BJ (cell line): Measurements from ENCODE around the gene SLC38A8. TPM values are rescaled to one million over a fixed set of nuclear protein-coding genes. Genes with fewer than 3 reads are reported as not detected.
A peak's percentile ranks its signal among the peaks of the same experiment; 100 is the strongest.

Source experiments
- CTCF ChIA-PET: fragments of 350-600 bp; formaldehyde crosslinking; extraction: SDS; loops from one replicate; lab custom pipeline; 2021; ENCODE audit warnings: antibody characterized with exemption, inconsistent platforms; lab: Yijun Ruan, JAX
- POLR2A ChIA-PET: fragments of 300-600 bp; sonication (Branson Sonifier 250); formaldehyde crosslinking; extraction: SDS; loops from one replicate; lab custom pipeline; 2021; ENCODE audit warnings: antibody characterized with exemption; lab: Charles Lee
- DNase-seq: peaks from one replicate; pipeline ENCODE4 v3.0.0-alpha.2; 2011; ENCODE audit warnings: low read depth
- H3K27me3 ChIP-seq: 2 replicates; pipeline ENCODE4 v1.6.0; 2011; ENCODE audit warnings: low read length; ENCODE audit not compliant: control insufficient read depth, insufficient read depth
- H3K36me3 ChIP-seq: 2 replicates; pipeline ENCODE4 v1.5.1; 2011; ENCODE audit warnings: low read length; ENCODE audit not compliant: control insufficient read depth, insufficient read depth
- H3K4me3 ChIP-seq: 2 replicates; pipeline ENCODE4 v1.5.1; 2011; ENCODE audit warnings: low read depth, mild to moderate bottlenecking, control low read depth, low read length
- polyA plus RNA-seq: library from polyadenylated mRNA; depleted of rRNA; stranded (reverse); fragments of >200 nt; gene quantifications from 2 replicates; pipeline ENCODE4 v1.2.3, GENCODE V29; 2011
- TF ChIP-seq, protein P1 (sequence below): IDR thresholded peaks from 2 replicates; pipeline ENCODE4 v1.5.1; 2011; ENCODE audit warnings: low read depth, mild to moderate bottlenecking, control low read depth, inconsistent platforms, low read length, moderate library complexity; ENCODE audit not compliant: insufficient read depth

Gene SLC38A8
- polyA plus RNA-seq, 1 experiment = not detected

DNA sequence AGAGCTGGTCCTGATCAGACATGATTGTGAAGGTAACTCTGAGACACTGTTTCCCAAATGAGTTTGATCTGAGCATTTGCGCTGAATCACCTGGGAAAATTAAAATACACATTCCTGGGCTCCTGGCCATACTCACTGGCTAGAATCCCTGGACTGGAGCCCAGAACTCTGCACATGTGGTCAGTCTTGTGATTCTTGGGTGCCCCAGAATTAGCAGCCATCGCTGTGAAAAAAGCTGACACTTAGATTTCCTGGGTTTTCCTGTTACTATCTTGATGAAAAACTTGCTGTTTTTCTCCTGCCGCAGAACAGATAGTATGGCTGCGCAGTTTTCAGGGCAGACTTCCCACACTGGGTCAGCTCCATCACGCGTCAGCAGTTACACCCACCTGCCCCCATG lies 50.0 kb downstream of the SLC38A8 start:
- H3K27me3 ChIP-seq = peaks cover 11% of the 10 kb centered on the region
- ChIA-PET CTCF (interaction anchor here (1.5 kb wide), 1 partner anchor 9 kb away, joined by 3 read pairs; no protein-coding TSS in a partner anchor), POLR2A (interaction anchor here (0.6 kb wide), 1 partner anchor 575 kb away, joined by 3 read pairs; no protein-coding TSS in a partner anchor)
- TF ChIP-seq, protein P1, sequence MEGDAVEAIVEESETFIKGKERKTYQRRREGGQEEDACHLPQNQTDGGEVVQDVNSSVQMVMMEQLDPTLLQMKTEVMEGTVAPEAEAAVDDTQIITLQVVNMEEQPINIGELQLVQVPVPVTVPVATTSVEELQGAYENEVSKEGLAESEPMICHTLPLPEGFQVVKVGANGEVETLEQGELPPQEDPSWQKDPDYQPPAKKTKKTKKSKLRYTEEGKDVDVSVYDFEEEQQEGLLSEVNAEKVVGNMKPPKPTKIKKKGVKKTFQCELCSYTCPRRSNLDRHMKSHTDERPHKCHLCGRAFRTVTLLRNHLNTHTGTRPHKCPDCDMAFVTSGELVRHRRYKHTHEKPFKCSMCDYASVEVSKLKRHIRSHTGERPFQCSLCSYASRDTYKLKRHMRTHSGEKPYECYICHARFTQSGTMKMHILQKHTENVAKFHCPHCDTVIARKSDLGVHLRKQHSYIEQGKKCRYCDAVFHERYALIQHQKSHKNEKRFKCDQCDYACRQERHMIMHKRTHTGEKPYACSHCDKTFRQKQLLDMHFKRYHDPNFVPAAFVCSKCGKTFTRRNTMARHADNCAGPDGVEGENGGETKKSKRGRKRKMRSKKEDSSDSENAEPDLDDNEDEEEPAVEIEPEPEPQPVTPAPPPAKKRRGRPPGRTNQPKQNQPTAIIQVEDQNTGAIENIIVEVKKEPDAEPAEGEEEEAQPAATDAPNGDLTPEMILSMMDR = no peak
- peak; percentile 4 for DNase-seq
- no peak overlapping the region for H3K4me3 ChIP-seq
- H3K36me3 ChIP-seq = no peaks in the 10 kb centered on the region

DNA sequence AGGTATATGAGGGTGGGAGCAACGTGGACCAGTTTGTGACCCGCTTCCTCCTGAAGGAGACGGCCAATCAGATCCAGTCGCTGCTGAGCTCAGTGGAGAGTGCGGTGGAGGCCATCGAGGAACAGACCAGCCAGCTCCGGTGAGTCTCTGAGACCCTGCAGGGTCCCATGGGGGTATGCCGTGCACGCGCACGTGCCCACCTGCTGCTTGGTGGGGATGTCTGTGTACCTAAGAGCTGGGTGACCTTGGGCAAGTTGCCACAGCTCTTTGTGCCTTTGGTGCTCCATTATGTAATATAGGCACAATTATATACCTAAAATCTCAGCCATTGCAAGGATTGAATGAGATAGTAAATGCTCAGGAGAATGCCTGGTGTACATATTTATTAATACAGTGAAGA lies 52.1 kb downstream of the SLC38A8 start:
- Histone ChIP-seq H3K27me3 (peaks cover 15% of the 10 kb centered on the region), H3K36me3 (no peaks in the 10 kb centered on the region), H3K4me3 (no peak overlapping the region)
- POLR2A ChIA-PET = no interaction called here
- no peak for DNase-seq
- TF ChIP-seq, protein P1 = no peak
- CTCF ChIA-PET = interaction anchor here (1.5 kb wide), 1 partner anchor 75 kb away, joined by 5 read pairs; no protein-coding TSS in a partner anchor

DNA sequence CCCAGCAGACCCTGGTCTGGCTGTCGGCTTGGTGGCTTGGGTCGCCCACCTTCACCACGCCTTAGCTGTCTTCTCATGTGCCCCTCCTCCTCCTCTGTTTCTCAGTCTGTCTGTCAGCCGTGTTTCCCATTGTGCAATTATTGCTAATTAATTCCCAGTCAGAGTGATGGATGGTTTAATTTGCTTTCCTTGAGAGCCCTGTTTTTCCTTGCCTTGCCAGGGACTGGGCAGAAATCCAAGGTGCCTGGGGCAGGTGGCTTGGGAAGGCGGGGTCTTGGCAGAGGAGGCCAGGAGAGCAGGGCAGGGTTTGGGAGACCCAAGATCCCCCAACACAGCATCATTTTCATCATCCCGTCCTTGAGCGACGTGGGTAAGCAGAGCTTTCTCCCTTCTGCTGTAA lies 53.3 kb downstream of the SLC38A8 start:
- CTCF ChIA-PET = interaction anchor here (0.8 to 1.5 kb wide), 3 partner anchors 14 to 77 kb away, joined by 4 to 5 read pairs (median 4); no protein-coding TSS in a partner anchor
- TF ChIP-seq, protein P1 = no peak

DNA sequence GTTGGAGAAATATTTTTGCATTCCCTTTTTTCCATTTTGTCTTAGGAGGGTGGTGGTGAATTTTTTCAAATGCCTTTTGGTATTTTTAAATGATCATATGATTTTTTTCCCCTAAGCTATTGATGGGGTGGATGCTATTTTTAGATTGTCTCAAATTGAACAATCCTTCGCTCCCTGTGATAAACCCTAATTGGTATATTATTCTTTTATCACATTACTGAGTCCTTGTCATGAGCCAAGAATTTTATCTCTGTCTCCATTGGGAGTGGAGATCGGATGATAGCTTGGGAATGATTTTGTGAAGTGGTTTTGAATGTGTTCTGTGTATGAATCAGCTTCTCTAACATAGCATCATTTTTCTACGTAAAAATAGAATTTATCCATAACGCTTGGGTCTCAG lies 59.1 kb downstream of the SLC38A8 start:
- Histone ChIP-seq H3K4me3 (no peak overlapping the region), H3K36me3 (no peaks in the 10 kb centered on the region), H3K27me3 (peaks cover 4% of the 10 kb centered on the region)
- TF ChIP-seq, protein P1 = no peak
- no peak for DNase-seq
- CTCF ChIA-PET = interaction anchor here (1.2 kb wide), 1 partner anchor 10 kb away, joined by 3 read pairs; no protein-coding TSS in a partner anchor
- POLR2A ChIA-PET = no interaction called here

More for the DNA sequence above, 53.3 kb downstream of the SLC38A8 start:
- POLR2A ChIA-PET = interaction anchor here (0.6 kb wide), 1 partner anchor 13 kb away, joined by 3 read pairs; no protein-coding TSS in a partner anchor
- Histone ChIP-seq H3K36me3 (no peaks in the 10 kb centered on the region), H3K27me3 (peaks cover 15% of the 10 kb centered on the region), H3K4me3 (no peak overlapping the region)
- no peak for DNase-seq

DNA sequence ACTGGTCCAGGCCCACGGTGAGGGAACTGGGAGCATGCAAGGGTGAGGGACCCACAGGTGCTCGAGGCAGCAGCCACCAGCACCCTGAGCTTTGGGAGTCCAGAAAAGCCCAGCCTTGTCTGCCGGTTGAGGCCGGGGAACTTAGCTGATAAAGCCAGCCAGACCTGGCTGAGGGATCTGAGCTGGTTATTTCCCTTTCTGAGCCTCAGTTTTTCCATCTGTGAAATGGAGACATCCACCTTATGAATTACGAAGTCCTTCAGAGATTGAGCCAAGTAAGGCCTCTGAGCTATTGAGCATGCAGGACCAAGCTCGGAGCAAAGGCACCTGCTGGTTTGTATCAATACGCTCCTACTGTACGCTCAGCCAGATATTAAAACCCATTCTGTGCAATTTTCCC lies 60.8 kb downstream of the SLC38A8 start:
- H3K4me3 ChIP-seq = no peak overlapping the region
- ChIA-PET POLR2A (no interaction called here), CTCF (no interaction called here)

More for the DNA sequence above, 60.8 kb downstream of the SLC38A8 start:
- DNase-seq = no peak
- TF ChIP-seq, protein P1 = no peak
- peaks cover 4% of the 10 kb centered on the region for H3K27me3 ChIP-seq
- no peaks in the 10 kb centered on the region for H3K36me3 ChIP-seq
